Measurements from ENCODE around the gene SSRP1.
"Not testable (repeated sequence)": the region's sequence is repeated elsewhere in the genome, so short reads cannot be mapped to it uniquely, and the experiment has no call there.

The SSRP1 gene

GRCh38 chr11:57299150-57299737, 36.4 kb downstream of the SSRP1 start:
- Histone ChIP-seq H3K9me3 (ENCODE audit: control insufficient read depth, insufficient read depth, low read length) (no peaks in the 10 kb centered on the region), H3K9ac (ENCODE audit: low read depth, low read length) (no peak overlapping the region), H3K36me3 (ENCODE audit: insufficient read depth, low read length) (peaks cover 37% of the 10 kb centered on the region), H3K4me1 (ENCODE audit: insufficient read depth, low read length) (peaks cover 2% of the 10 kb centered on the region; the same call in 1 of the 2 replicates)

GRCh38 chr11:57297221-57297620, 38.5 kb downstream of the SSRP1 start:
- Histone ChIP-seq H3K36me3 (ENCODE audit: insufficient read depth, low read length) (peaks cover 37% of the 10 kb centered on the region), H3K9ac (ENCODE audit: low read depth, low read length) (no peak overlapping the region), H3K9me3 (ENCODE audit: control insufficient read depth, insufficient read depth, low read length) (no peaks in the 10 kb centered on the region), H3K4me1 (ENCODE audit: insufficient read depth, low read length) (no peaks in the 10 kb centered on the region)

- H3K36me3 ChIP-seq (ENCODE audit: insufficient read depth, low read length): peaks cover 30% of the 10 kb centered on the region
- H3K9me3 ChIP-seq (ENCODE audit: control insufficient read depth, insufficient read depth, low read length); H3K9ac ChIP-seq (ENCODE audit: low read depth, low read length); H3K4me1 ChIP-seq (ENCODE audit: insufficient read depth, low read length): not testable (repeated sequence)
Observed at GRCh38 chr11:57296205-57296604, 39.5 kb downstream of the SSRP1 start.

DNA sequence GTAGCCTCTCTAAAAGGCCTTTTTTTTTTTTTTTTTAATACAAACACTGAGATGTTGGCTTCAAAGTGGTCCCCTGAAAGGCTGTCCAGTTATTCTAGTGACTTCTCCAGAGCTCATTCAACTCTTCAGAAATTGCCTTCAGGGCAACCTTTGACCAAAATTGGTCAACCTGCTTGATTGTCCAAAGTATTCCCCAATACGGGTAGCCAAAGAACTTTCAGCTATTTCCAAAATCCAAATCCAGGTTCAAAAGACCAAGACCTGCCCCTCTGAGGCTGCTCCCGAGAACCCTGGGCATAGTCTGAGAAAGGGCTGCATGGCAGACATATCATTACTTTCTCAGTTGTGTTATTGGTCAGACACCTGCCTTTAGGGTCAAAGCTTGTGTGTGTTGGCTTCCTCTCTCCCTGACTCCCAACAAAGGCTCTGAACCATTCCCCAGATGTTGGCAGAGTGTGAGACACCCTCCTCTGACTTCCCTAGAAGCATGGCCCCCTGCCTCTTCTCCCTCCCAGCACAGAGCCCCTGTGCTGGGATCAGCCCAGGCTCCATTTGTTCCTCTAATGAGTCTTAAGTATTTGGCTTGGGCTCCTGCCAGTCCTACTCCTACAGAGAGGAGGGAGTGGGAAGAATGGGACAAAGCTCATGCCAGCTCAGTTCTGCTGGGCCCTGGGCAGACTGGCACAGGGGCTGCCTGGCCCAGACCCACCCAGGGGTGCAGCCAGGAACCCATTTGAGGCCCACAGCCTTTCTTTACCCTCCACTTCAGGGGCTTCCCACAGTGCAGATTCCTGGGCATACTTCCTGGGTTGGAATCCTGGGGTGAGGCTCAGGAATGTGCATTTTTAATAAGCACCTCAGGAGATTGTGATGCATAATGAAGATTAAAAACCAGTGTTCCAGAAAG, 41.2 kb downstream of the SSRP1 start:
- Histone ChIP-seq H3K9me3 (ENCODE audit: control insufficient read depth, insufficient read depth, low read length) (no peaks in the 10 kb centered on the region), H3K4me1 (ENCODE audit: insufficient read depth, low read length) (peaks cover 3% of the 10 kb centered on the region; the same call in 1 of the 2 replicates), H3K36me3 (ENCODE audit: insufficient read depth, low read length) (peaks cover 14% of the 10 kb centered on the region), H3K9ac (ENCODE audit: low read depth, low read length) (no peak overlapping the region)

DNA sequence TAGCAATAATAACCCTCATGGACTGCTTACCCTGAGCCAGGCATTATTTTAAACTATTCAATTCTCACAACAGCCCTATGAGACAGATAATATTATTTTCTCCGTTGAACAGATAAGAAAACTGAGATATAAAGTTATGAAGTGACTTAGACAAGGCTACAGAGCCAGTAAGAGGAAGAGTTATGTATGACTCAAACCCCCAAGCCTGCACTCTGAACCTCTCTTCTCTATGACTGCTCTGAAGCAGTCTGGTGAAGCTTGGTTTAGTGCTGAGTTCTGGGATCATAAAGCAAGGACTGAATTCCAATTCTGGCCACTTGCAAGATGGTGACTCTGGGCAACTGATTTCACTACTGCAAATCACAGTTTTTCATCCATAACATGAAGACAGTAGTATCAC, 45.4 kb downstream of the SSRP1 start:
- Histone ChIP-seq H3K9me3 (ENCODE audit: control insufficient read depth, insufficient read depth, low read length) (no peaks in the 10 kb centered on the region), H3K36me3 (ENCODE audit: insufficient read depth, low read length) (no peaks in the 10 kb centered on the region; the same call in 1 of the 2 replicates), H3K9ac (ENCODE audit: low read depth, low read length) (no peak overlapping the region), H3K4me1 (ENCODE audit: insufficient read depth, low read length) (peaks cover 13% of the 10 kb centered on the region)

GRCh38 chr11:57288771-57289579, 46.7 kb downstream of the SSRP1 start:
- Histone ChIP-seq H3K9me3 (ENCODE audit: control insufficient read depth, insufficient read depth, low read length) (no peaks in the 10 kb centered on the region), H3K9ac (ENCODE audit: low read depth, low read length) (no peak overlapping the region), H3K4me1 (ENCODE audit: insufficient read depth, low read length) (peaks cover 19% of the 10 kb centered on the region), H3K36me3 (ENCODE audit: insufficient read depth, low read length) (no peaks in the 10 kb centered on the region)

DNA sequence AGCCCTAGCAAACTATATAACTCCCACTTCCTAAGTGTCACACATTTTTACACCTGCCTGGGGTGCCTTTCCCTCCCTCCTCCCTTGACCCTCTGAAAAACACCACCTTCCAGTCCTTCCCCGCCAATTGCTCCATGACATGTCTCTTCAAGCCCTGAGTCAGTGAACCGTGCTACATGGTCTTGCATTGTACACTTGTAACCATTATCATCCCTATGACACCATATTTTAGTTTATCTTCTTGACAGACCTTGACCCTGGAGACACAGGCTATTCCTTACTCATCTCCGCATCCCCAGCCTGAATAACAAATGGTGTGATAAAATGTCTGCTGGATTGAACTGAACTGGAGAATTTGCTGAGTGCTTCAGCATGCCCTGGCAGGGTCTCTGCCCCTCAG, 47.8 kb downstream of the SSRP1 start:
- Histone ChIP-seq H3K36me3 (ENCODE audit: insufficient read depth, low read length) (no peaks in the 10 kb centered on the region), H3K9ac (ENCODE audit: low read depth, low read length) (no peak overlapping the region), H3K9me3 (ENCODE audit: control insufficient read depth, insufficient read depth, low read length) (no peaks in the 10 kb centered on the region), H3K4me1 (ENCODE audit: insufficient read depth, low read length) (peaks cover 28% of the 10 kb centered on the region)

- Histone ChIP-seq H3K9ac (ENCODE audit: low read depth, low read length) (no peak overlapping the region), H3K9me3 (ENCODE audit: control insufficient read depth, insufficient read depth, low read length) (no peaks in the 10 kb centered on the region; the same call in 1 of the 2 replicates), H3K36me3 (ENCODE audit: insufficient read depth, low read length) (no peaks in the 10 kb centered on the region), H3K4me1 (ENCODE audit: insufficient read depth, low read length) (peaks cover 16% of the 10 kb centered on the region)
Observed at GRCh38 chr11:57283231-57283990, 52.3 kb downstream of the SSRP1 start.

- H3K36me3 ChIP-seq (ENCODE audit: insufficient read depth, low read length); H3K9me3 ChIP-seq (ENCODE audit: control insufficient read depth, insufficient read depth, low read length); H3K9ac ChIP-seq (ENCODE audit: low read depth, low read length): not testable (repeated sequence)
- peaks cover 18% of the 10 kb centered on the region for H3K4me1 ChIP-seq (ENCODE audit: insufficient read depth, low read length)
Observed at GRCh38 chr11:57281546-57281945, 54.1 kb downstream of the SSRP1 start.

- H3K9me3 ChIP-seq (ENCODE audit: control insufficient read depth, insufficient read depth, low read length): no peaks in the 10 kb centered on the region; the same call in 1 of the 2 replicates
- H3K36me3 ChIP-seq (ENCODE audit: insufficient read depth, low read length): no peaks in the 10 kb centered on the region
- H3K4me1 ChIP-seq (ENCODE audit: insufficient read depth, low read length): peaks cover 13% of the 10 kb centered on the region
- no peak overlapping the region for H3K9ac ChIP-seq (ENCODE audit: low read depth, low read length)
Observed at GRCh38 chr11:57279116-57279515, 56.6 kb downstream of the SSRP1 start.

GRCh38 chr11:57278721-57279095, 57.0 kb downstream of the SSRP1 start:
- Histone ChIP-seq H3K9me3 (ENCODE audit: control insufficient read depth, insufficient read depth, low read length) (no peaks in the 10 kb centered on the region; the same call in 1 of the 2 replicates), H3K4me1 (ENCODE audit: insufficient read depth, low read length) (peaks cover 9% of the 10 kb centered on the region), H3K9ac (ENCODE audit: low read depth, low read length) (no peak overlapping the region), H3K36me3 (ENCODE audit: insufficient read depth, low read length) (no peaks in the 10 kb centered on the region)

DNA sequence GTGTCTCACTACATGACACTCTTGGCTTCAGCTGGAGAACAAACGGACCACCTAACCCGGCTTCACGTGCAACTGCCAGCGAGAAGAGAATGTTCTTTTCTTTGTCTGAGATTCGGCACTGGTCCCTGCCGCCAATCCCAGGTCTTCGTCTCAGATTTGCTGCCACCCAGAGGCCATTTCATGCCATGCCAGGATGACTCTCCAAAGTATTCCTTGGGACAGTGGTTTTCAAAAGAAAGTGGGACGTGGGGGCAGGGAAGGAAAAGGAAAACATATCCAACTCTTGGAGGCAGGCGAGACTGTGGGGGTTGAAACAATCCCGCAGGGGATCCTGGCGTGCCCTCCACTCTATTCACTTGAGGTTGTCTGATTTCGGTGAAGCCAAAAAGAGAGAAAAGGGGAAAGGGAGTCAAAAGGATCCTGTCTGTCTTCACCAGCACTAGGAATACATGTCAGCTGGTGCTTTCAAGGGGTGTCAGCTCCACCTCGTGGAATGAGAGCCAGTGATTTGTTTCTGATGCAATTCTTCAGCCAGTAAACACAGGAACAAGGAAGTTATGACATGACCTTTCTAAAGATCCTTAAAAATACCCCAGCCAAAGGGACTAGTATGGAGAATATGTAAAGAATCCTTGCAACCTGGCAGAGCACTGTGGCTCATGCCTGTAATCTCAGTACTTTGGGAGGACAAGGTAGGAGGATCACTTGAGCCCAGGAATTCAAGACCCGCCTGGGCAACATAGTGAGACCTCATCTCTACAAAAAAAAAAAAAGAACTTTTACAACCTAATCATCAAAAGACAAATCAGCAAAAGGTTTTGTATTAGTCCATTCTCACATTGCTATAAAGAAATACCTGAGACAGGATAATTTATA, 57.6 kb downstream of the SSRP1 start:
- Histone ChIP-seq H3K9me3 (ENCODE audit: control insufficient read depth, insufficient read depth, low read length) (no peaks in the 10 kb centered on the region; the same call in 1 of the 2 replicates), H3K9ac (ENCODE audit: low read depth, low read length) (peak overlapping the region; percentile 30; the same call in 1 of the 2 replicates), H3K36me3 (ENCODE audit: insufficient read depth, low read length) (no peaks in the 10 kb centered on the region), H3K4me1 (ENCODE audit: insufficient read depth, low read length) (peaks cover 5% of the 10 kb centered on the region)

All from ES-I3 (cell line).